Thyroid gland (tissue), 4 donors: ENCODE results near the gene HDAC11. TPM values are rescaled to one million over a fixed set of nuclear protein-coding genes. Genes with fewer than 3 reads are reported as not detected.
"Not testable (repeated sequence)": the region's sequence is repeated elsewhere in the genome, so short reads cannot be mapped to it uniquely, and the experiment has no call there.

Experiments
- DNase-seq, 2 donors: peaks; one replicate each; pipeline ENCODE4 v3.0.0-alpha.2; 2019
- H3K27ac ChIP-seq, 3 donors: fragments of 200-600 bp; sonication (generic); 1 replicate in 2 of 3; 2 replicates in 1 of 3; pipeline ENCODE4 v1.5.1; 2016 to 2019; ENCODE audit warnings: mild to moderate bottlenecking in 1 of 3, moderate library complexity in 1 of 3
- H3K27me3 ChIP-seq: fragments of 200-600 bp; sonication (generic); one replicate; pipeline ENCODE4 v1.5.1; 2019
- H3K36me3 ChIP-seq, 2 donors: fragments of 200-600 bp; sonication (generic); one replicate each; pipeline ENCODE4 v1.5.1; 2016 to 2019
- H3K4me1 ChIP-seq, 2 donors: fragments of 200-600 bp; sonication (generic); one replicate each; pipeline ENCODE4 v1.5.1; 2017 to 2019
- H3K4me3 ChIP-seq, 3 donors: fragments of 200-600 bp; sonication (generic); replicated peaks in 1 of 3; 1 replicate in 2 of 3; 2 replicates in 1 of 3; pipeline ENCODE4 v1.5.1; 2016; ENCODE audit warnings: mild to moderate bottlenecking in 1 of 3
- H3K9me3 ChIP-seq: fragments of 200-600 bp; sonication (generic); one replicate; pipeline ENCODE4 v1.5.1; 2017
- POLR2A ChIP-seq, 2 donors: fragments of 450-650 bp; IDR thresholded peaks; one replicate each; pipeline ENCODE4 v1.6.1; 2017; ENCODE audit warnings: antibody characterized with exemption in 2 of 2, mild to moderate bottlenecking in 2 of 2, moderate library complexity in 1 of 2
- WGBS, 2 donors: methylation state at CpG; one replicate each; pipeline ENCODE4 v1.1.5; 2017; 5-methylcytosine and 5-hydroxymethylcytosine counted together
- intact Hi-C: fragments of 100-400 bp; cut with DNase I; formaldehyde crosslinking; loops from one replicate; pipeline ENCODE4 v1.15.1; 2023
- total RNA-seq, 4 donors: library from RNA; depleted of rRNA; stranded (reverse); fragments of >200 nt; gene quantifications; one replicate each; pipeline ENCODE4 v1.2.3, GENCODE V29; 2016
- TF ChIP-seq, protein P1 (sequence below), 6 experiments: fragments of 200-600 bp in 3 of 6; fragments of 450-650 bp in 3 of 6; sonication (generic) in 3 of 6; IDR thresholded peaks; one replicate each; pipeline ENCODE4 v1.5.1; 2016 to 2019; ENCODE audit warnings: antibody characterized with exemption in 6 of 6, mild to moderate bottlenecking in 2 of 6, inconsistent platforms in 1 of 6, moderate library complexity in 1 of 6

HDAC11 gene
- total RNA-seq, 4 donors from 2014 or later: 18.8 to 47.5 (median 30.8) TPM

DNA sequence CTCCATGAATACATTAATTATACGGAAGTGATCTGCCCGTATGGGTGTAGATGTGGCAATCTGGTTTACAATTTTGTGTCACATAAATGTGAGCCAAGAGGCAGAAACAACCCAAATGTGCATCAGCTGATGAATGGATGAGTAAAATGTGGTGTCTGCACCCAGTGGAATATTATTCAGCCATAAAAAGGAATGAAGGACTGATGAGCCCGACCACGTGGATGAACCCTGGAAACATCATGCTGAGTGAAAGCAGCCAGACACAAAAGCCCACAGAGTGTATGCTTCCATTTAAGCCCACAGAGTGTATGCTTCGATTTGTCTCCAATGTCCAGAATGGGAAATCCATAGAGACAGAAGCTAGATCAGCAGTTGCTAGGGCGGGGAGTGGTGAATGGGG lies 41.2 kb downstream of the HDAC11 start:
- H3K27me3 ChIP-seq: no peaks in the 10 kb centered on the region
- H3K4me1 ChIP-seq: peaks cover 0 to 14% of the 10 kb centered on the region in 2 donors
- no peak overlapping the region for H3K27ac ChIP-seq
- DNase-seq: no peak
- no peak for TF ChIP-seq POLR2A (IDR thresholded peaks at IDR 0.05)
- TF ChIP-seq, protein P1, sequence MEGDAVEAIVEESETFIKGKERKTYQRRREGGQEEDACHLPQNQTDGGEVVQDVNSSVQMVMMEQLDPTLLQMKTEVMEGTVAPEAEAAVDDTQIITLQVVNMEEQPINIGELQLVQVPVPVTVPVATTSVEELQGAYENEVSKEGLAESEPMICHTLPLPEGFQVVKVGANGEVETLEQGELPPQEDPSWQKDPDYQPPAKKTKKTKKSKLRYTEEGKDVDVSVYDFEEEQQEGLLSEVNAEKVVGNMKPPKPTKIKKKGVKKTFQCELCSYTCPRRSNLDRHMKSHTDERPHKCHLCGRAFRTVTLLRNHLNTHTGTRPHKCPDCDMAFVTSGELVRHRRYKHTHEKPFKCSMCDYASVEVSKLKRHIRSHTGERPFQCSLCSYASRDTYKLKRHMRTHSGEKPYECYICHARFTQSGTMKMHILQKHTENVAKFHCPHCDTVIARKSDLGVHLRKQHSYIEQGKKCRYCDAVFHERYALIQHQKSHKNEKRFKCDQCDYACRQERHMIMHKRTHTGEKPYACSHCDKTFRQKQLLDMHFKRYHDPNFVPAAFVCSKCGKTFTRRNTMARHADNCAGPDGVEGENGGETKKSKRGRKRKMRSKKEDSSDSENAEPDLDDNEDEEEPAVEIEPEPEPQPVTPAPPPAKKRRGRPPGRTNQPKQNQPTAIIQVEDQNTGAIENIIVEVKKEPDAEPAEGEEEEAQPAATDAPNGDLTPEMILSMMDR (IDR thresholded peaks at IDR 0.05): no peak
- H3K9me3 ChIP-seq: no peaks in the 10 kb centered on the region
- WGBS, 2 donors: 63 to 65% methylated on average over 6 of the region's 6 CpGs
- intact Hi-C loops: no loop called here
- no peak overlapping the region for H3K4me3 ChIP-seq
- no peaks in the 10 kb centered on the region for H3K36me3 ChIP-seq

DNA sequence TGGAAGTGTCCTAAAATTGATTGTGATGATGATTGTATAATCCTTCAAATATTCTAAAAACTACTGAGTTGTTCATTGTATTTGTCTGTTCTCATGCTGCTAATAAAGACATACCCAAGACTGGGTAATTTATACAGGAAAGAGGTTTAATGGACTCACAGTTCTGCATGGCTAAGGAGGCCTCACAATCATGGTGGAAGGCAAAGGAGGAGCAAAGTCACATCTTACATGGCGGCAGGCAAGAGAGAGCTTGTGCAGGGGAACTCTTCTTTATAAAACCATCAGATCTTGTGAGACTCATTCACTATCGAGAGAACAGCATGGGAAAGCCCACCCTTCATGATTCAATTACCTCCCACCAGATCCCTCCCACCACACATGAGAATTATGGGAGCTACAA lies 41.6 kb downstream of the HDAC11 start:
- H3K36me3 ChIP-seq, H3K27me3 ChIP-seq, DNase-seq, H3K27ac ChIP-seq, intact Hi-C loops, H3K4me3 ChIP-seq, H3K9me3 ChIP-seq: not testable (repeated sequence)
- 95 to 98% methylated on average over 2 of the region's 2 CpGs for WGBS, 2 donors
- H3K4me1 ChIP-seq: peaks cover 0 to 16% of the 10 kb centered on the region in 2 donors

DNA sequence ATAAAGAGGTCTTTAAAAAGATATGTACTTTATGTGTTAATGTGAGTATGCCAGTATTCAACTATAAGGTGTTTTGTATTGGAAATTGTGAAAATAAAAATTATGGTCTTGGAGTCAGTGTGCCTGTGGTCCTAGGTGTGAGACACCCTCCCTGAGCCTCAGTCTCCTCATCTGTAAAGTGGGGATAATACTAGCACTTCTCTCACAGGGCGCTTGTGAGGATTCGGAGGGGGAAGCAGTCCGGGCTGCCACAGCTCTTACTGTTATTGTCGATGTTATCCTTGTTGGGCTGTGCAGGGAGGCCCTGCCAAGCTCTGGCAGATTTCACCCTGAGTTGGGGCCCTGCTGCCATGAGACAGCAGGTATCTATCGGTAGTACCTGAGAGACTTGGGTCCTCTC lies 42.1 kb downstream of the HDAC11 start:
- DNase-seq: no peak
- TF ChIP-seq POLR2A (IDR thresholded peaks at IDR 0.05): no peak
- TF ChIP-seq, protein P1 (IDR thresholded peaks at IDR 0.05): no peak
- WGBS, 2 donors: 95% methylated on average over 5 of the region's 5 CpGs
- H3K27me3 ChIP-seq: no peaks in the 10 kb centered on the region
- H3K36me3 ChIP-seq: no peaks in the 10 kb centered on the region
- intact Hi-C loops: no loop called here
- H3K4me3 ChIP-seq: no peak overlapping the region
- no peak overlapping the region for H3K27ac ChIP-seq
- H3K9me3 ChIP-seq: no peaks in the 10 kb centered on the region
- H3K4me1 ChIP-seq: peaks cover 0 to 16% of the 10 kb centered on the region in 2 donors

DNA sequence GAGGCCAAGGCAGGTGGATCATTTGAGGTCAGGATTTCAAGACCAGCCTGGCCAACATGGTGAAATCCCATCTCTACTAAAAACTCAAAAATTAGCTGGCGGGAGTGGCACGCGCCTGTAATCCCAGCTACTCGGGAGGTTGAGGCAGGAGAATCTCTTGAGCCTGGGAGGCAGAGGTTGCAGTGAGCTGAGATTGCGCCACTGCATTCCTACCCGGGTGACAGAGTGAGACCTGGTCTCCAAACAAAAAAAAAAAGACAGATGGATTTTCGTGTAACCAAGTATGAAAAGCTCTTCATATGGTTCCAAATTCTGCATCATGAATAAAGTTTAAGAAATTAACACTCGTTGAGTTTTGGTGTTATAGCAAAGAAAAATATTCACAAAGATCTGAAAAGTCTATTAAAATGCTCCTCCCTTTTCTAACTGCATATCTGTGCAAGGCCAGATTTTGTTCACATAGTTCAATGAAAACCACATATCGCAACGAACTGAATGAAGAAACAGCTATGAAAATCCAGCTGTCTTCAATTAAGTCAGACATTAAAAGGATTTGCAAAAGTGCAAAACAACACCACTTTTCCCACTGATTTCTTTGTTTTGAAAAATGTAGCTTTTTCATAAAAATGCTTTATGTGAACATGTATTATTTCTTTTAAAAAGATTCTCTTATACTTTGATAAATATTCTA lies 45.0 kb downstream of the HDAC11 start:
- 80 to 81% methylated on average over 10 of the region's 10 CpGs for WGBS, 2 donors
- Histone ChIP-seq H3K27me3 (no peaks in the 10 kb centered on the region), H3K27ac (no peak overlapping the region), H3K4me1 (peaks cover 0 to 12% of the 10 kb centered on the region in 2 donors), H3K4me3 (no peak overlapping the region), H3K36me3 (no peaks in the 10 kb centered on the region), H3K9me3 (no peaks in the 10 kb centered on the region)
- DNase-seq: no peak
- TF ChIP-seq POLR2A (IDR thresholded peaks at IDR 0.05): no peak
- TF ChIP-seq, protein P1 (IDR thresholded peaks at IDR 0.05): no peak
- intact Hi-C loops: no loop called here

DNA sequence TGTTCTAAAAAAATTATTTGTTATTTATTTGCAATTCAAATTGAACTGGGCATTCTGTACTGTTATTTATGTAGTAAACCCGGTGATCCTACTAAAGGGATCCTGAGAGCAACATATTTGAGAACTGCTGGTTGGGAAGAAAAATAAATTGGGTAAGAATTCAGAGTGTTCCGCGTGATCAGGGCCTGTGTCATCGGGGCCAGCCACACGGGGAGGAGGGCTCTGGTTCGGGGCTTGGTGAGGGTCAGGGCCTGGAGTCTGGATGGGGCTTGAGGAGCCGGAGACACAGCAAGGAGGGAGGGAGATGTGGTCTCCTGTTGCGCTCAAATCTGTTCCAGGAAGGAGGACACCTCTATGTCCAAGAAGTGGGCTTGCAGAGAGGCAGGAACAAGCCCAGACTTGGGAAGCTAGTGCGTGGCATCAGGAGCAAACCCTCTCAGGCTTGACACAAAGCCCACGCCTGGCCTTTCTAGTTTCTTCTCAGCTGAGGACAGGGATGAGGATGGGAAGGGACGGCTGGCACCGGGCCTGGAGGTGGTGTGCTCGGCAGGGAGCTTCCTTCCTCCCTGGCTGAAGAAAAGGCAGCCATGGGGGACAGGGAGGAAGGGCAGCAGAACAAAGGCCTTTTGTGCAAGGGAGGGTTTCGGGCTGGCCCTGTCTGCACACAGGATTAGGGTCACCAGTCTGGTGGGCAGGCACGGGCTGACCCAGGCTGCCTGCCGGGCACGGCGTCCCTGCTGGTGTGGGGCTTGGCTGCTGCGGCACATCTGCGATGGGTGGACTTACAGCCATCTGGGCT lies 45.9 kb downstream of the HDAC11 start:
- intact Hi-C loops: no loop called here
- Histone ChIP-seq H3K36me3 (no peaks in the 10 kb centered on the region), H3K27ac (peak overlapping the region; percentile 18 to 61 (median 52)), H3K4me3 (no peak overlapping the region), H3K4me1 (peaks cover 0 to 12% of the 10 kb centered on the region in 2 donors), H3K27me3 (no peaks in the 10 kb centered on the region), H3K9me3 (no peaks in the 10 kb centered on the region)
- TF ChIP-seq, protein P1 (IDR thresholded peaks at IDR 0.05): no peak
- no peak for TF ChIP-seq POLR2A (IDR thresholded peaks at IDR 0.05)
- WGBS, 2 donors: 61 to 69% methylated on average over 16 to 19 of the region's 20 CpGs
- DNase-seq: no peak
